H9 (cell line): ENCODE data around the gene BOLA3. TPM values are rescaled to one million over a fixed set of nuclear protein-coding genes. Genes with fewer than 3 reads are reported as not detected.
"Not testable (repeated sequence)": the region's sequence is repeated elsewhere in the genome, so short reads cannot be mapped to it uniquely, and the experiment has no call there.

Experiments used
- DNase-seq: peaks from one replicate; pipeline ENCODE4 v3.0.0-alpha.2; 2017
- H2AFZ ChIP-seq: one replicate; pipeline ENCODE4 v1.6.1; 2013; ENCODE audit warnings: mild to moderate bottlenecking, low read length, control low read depth, moderate library complexity
- H2AK5ac ChIP-seq: 2 replicates; pipeline ENCODE4 v1.6.1; 2013; ENCODE audit warnings: low read length, control low read depth, mixed read lengths; ENCODE audit not compliant: insufficient read length
- H2BK120ac ChIP-seq: one replicate; pipeline ENCODE4 v1.6.1; 2013; ENCODE audit warnings: low read depth, mild to moderate bottlenecking, low read length, control low read depth, inconsistent platforms; ENCODE audit not compliant: poor library complexity, severe bottlenecking
- H2BK12ac ChIP-seq: 2 replicates; pipeline ENCODE4 v1.6.1; 2013; ENCODE audit warnings: low read length, control low read depth, mixed read lengths, low read depth; ENCODE audit not compliant: insufficient read length
- H2BK15ac ChIP-seq: 2 replicates; pipeline ENCODE4 v1.6.1; 2013; ENCODE audit warnings: low read depth, low read length, control low read depth
- H2BK20ac ChIP-seq: one replicate; pipeline ENCODE4 v1.6.1; 2013; ENCODE audit warnings: low read depth, mild to moderate bottlenecking, low read length, control low read depth, inconsistent platforms; ENCODE audit not compliant: poor library complexity, severe bottlenecking
- H2BK5ac ChIP-seq: 2 replicates; pipeline ENCODE4 v1.6.1; 2013; ENCODE audit warnings: low read length, control low read depth, mixed read lengths; ENCODE audit not compliant: insufficient read length
- H3K14ac ChIP-seq: 2 replicates; pipeline ENCODE4 v1.6.1; 2013; ENCODE audit warnings: low read length, control low read depth; ENCODE audit not compliant: insufficient read depth
- H3K18ac ChIP-seq: 2 replicates; pipeline ENCODE4 v1.6.1; 2013; ENCODE audit warnings: low read depth, mild to moderate bottlenecking, mixed read lengths, low read length, control low read depth; ENCODE audit not compliant: insufficient read length
- H3K23ac ChIP-seq: 2 replicates; pipeline ENCODE4 v1.6.1; 2013; ENCODE audit warnings: low read length, control low read depth, mixed read lengths, low read depth; ENCODE audit not compliant: insufficient read length
- H3K23me2 ChIP-seq: 2 replicates; pipeline ENCODE4 v1.6.1; 2013; ENCODE audit warnings: low read depth, mild to moderate bottlenecking, mixed read lengths, low read length, control low read depth; ENCODE audit not compliant: insufficient read length, poor library complexity, severe bottlenecking
- H3K27ac ChIP-seq: 2 replicates; pipeline ENCODE4 v1.5.1; 2013; ENCODE audit warnings: low read length, control low read depth, mixed read lengths, low read depth; ENCODE audit not compliant: insufficient read length
- H3K27me3 ChIP-seq: 2 replicates; pipeline ENCODE4 v1.6.1; 2013; ENCODE audit warnings: low read length, control low read depth, inconsistent platforms; ENCODE audit not compliant: insufficient read depth
- H3K4ac ChIP-seq: 2 replicates; pipeline ENCODE4 v1.6.1; 2013; ENCODE audit warnings: low read depth, mild to moderate bottlenecking, control low read depth, inconsistent platforms, low read length, moderate library complexity
- H3K4me1 ChIP-seq: 2 replicates; pipeline ENCODE4 v1.6.1; 2013; ENCODE audit warnings: low read length, control low read depth, inconsistent platforms; ENCODE audit not compliant: insufficient read depth
- H3K4me2 ChIP-seq: 2 replicates; pipeline ENCODE4 v1.6.1; 2013; ENCODE audit warnings: low read length, control low read depth, mixed read lengths; ENCODE audit not compliant: insufficient read length, insufficient read depth
- H3K56ac ChIP-seq: 2 replicates; pipeline ENCODE4 v1.6.1; 2013; ENCODE audit warnings: low read depth, mild to moderate bottlenecking, mixed read lengths, low read length, control low read depth; ENCODE audit not compliant: insufficient read length
- H3K79me1 ChIP-seq: 2 replicates; pipeline ENCODE4 v1.6.1; 2013; ENCODE audit warnings: low read depth, mild to moderate bottlenecking, moderate library complexity, low read length, control low read depth, inconsistent platforms; ENCODE audit not compliant: insufficient read depth, poor library complexity, severe bottlenecking
- H3K79me2 ChIP-seq: 2 replicates; pipeline ENCODE4 v1.6.1; 2013; ENCODE audit warnings: low read length, control low read depth, inconsistent platforms; ENCODE audit not compliant: insufficient read depth
- H3K9ac ChIP-seq: 2 replicates; pipeline ENCODE4 v1.6.1; 2013; ENCODE audit warnings: low read length, control low read depth, mixed read lengths; ENCODE audit not compliant: insufficient read length; ENCODE audit errors: extremely low read depth
- H3K9me3 ChIP-seq: one replicate; pipeline ENCODE4 v1.6.1; 2013; ENCODE audit warnings: low read depth, low read length, inconsistent platforms; ENCODE audit not compliant: control insufficient read depth
- H3T11ph ChIP-seq: one replicate; pipeline ENCODE4 v1.6.1; 2013; ENCODE audit warnings: mild to moderate bottlenecking, low read length, control low read depth, inconsistent platforms
- H4K20me1 ChIP-seq: one replicate; pipeline ENCODE4 v1.6.1; 2013; ENCODE audit not compliant: control insufficient read depth, insufficient read length, insufficient read depth
- H4K5ac ChIP-seq: 2 replicates; pipeline ENCODE4 v1.6.1; 2013; ENCODE audit warnings: low read depth, mild to moderate bottlenecking, mixed read lengths, low read length, control low read depth; ENCODE audit not compliant: insufficient read length
- H4K8ac ChIP-seq: replicated peaks from 2 replicates; pipeline ENCODE4 v1.6.1; 2013; ENCODE audit warnings: low read length, control low read depth, mixed read lengths, low read depth; ENCODE audit not compliant: insufficient read length
- H4K91ac ChIP-seq: 2 replicates; pipeline ENCODE4 v1.6.1; 2013; ENCODE audit warnings: low read depth, mild to moderate bottlenecking, moderate library complexity, mixed read lengths, low read length, control low read depth; ENCODE audit not compliant: insufficient read length
- H3K27ac Mint-ChIP-seq, 3 experiments: 2 replicates in 2 of 3; 3 replicates in 1 of 3; pipeline ENCODE4 v1.8.0; 2020 to 2021; ENCODE audit warnings: mixed read lengths in 3 of 3, mild to moderate bottlenecking in 1 of 3, moderate library complexity in 1 of 3
- H3K27me3 Mint-ChIP-seq: 2 replicates; pipeline ENCODE4 v1.8.0; 2021; ENCODE audit warnings: low read depth, mild to moderate bottlenecking, moderate library complexity, mixed read lengths
- H3K36me3 Mint-ChIP-seq, 3 experiments: 2 replicates in 2 of 3; 3 replicates in 1 of 3; pipeline ENCODE4 v1.8.0; 2020 to 2021; ENCODE audit warnings: low read depth in 3 of 3, mixed read lengths in 3 of 3; ENCODE audit not compliant: insufficient read depth in 1 of 3
- H3K4me1 Mint-ChIP-seq, 2 experiments: 2 replicates each; pipeline ENCODE4 v1.8.0; 2020; ENCODE audit warnings: mixed read lengths in 2 of 2
- H3K4me3 Mint-ChIP-seq, 2 experiments: 2 replicates in 1 of 2; 3 replicates in 1 of 2; pipeline ENCODE4 v1.8.0; 2020 to 2021; ENCODE audit warnings: mild to moderate bottlenecking in 2 of 2, mixed read lengths in 2 of 2, moderate library complexity in 1 of 2
- H3K9me3 Mint-ChIP-seq, 2 experiments: 2 replicates in 1 of 2; 3 replicates in 1 of 2; pipeline ENCODE4 v1.8.0; 2020; ENCODE audit warnings: mild to moderate bottlenecking in 2 of 2, mixed read lengths in 2 of 2, moderate library complexity in 1 of 2
- WGBS: extraction: QIAGEN DNeasy Blood & Tissue Kit; methylation state at CpG from one replicate; pipeline ENCODE4 v1.1.7; 2013; ENCODE audit warnings: missing lambda C conversion rate, low lambda C conversion rate, mixed read lengths; ENCODE audit not compliant: insufficient read length; ENCODE audit errors: extremely low coverage; 5-methylcytosine and 5-hydroxymethylcytosine counted together
- total RNA-seq: library from RNA; stranded (reverse); gene quantifications from 2 replicates; pipeline ENCODE4 v1.2.1, GENCODE V29; 2021

The BOLA3 gene
- total RNA-seq, 1 experiment from 2014 or later, result 45.0 TPM

GRCh38 chr2:74121846-74122245, 25.9 kb downstream of the BOLA3 start:
- not testable (repeated sequence) for H3K56ac ChIP-seq, H4K8ac ChIP-seq, H2AK5ac ChIP-seq, H3K14ac ChIP-seq, H3K36me3 Mint-ChIP-seq, H3K9ac ChIP-seq, H3K79me1 ChIP-seq, H3T11ph ChIP-seq, H4K91ac ChIP-seq, H3K27me3 ChIP-seq, H3K23me2 ChIP-seq, H2BK20ac ChIP-seq, H2AFZ ChIP-seq, H3K18ac ChIP-seq, H2BK5ac ChIP-seq, H4K5ac ChIP-seq, DNase-seq, H3K4me2 ChIP-seq, H3K4me3 Mint-ChIP-seq, H2BK120ac ChIP-seq, H4K20me1 ChIP-seq, H2BK12ac ChIP-seq, H3K4me1 ChIP-seq, H3K23ac ChIP-seq, H3K27ac Mint-ChIP-seq, H2BK15ac ChIP-seq, H3K27me3 Mint-ChIP-seq, H3K4me1 Mint-ChIP-seq, H3K79me2 ChIP-seq, H3K27ac ChIP-seq, H3K4ac ChIP-seq
- WGBS, result no CpG with 5 or more reads among the region's 1 CpG
- peaks cover 16 to 18% of the 10 kb centered on the region in 2 experiments for H3K9me3 Mint-ChIP-seq
- peaks cover 13% of the 10 kb centered on the region for H3K9me3 ChIP-seq
